ENCODE results near the gene KRTAP5-9. TPM values are rescaled to one million over a fixed set of nuclear protein-coding genes. Genes with fewer than 3 reads are reported as not detected.

The KRTAP5-9 gene
- total RNA-seq, 1 donor from 2014 or later: not detected

- TF ChIP-seq CTCF (IDR thresholded peaks at IDR 0.05; ENCODE audit: insufficient read depth, low read depth, low read length): no peak
- TF ChIP-seq EZH2 (IDR thresholded peaks at IDR 0.05; ENCODE audit: insufficient read depth, low read length): no peak
- Histone ChIP-seq H3K9me3 (ENCODE audit: insufficient read depth, low read depth, low read length) (no peaks in the 10 kb centered on the region), H3K27me3 (ENCODE audit: insufficient read depth, low read length) (no peaks in the 10 kb centered on the region), H3K79me2 (ENCODE audit: insufficient read depth, low read length) (no peaks in the 10 kb centered on the region), H3K27ac (ENCODE audit: low read depth, low read length) (no peak overlapping the region), H4K20me1 (ENCODE audit: insufficient read depth, low read length) (no peaks in the 10 kb centered on the region), H3K9ac (ENCODE audit: low read length) (no peak overlapping the region), H3K4me2 (ENCODE audit: low read length) (no peak overlapping the region), H3K36me3 (ENCODE audit: insufficient read depth, low read length) (no peaks in the 10 kb centered on the region), H2AFZ (ENCODE audit: low read depth, low read length) (no peak overlapping the region), H3K4me3 (ENCODE audit: insufficient read depth, low read depth, low read length) (no peak overlapping the region), H3K4me1 (ENCODE audit: insufficient read depth, low read length) (no peaks in the 10 kb centered on the region)
- no peak overlapping the region for H3K27ac Mint-ChIP-seq (ENCODE audit: unreplicated experiment)
- no peaks in the 10 kb centered on the region for H3K4me1 Mint-ChIP-seq (ENCODE audit: low read depth, unreplicated experiment)
- H3K27me3 Mint-ChIP-seq (ENCODE audit: low read depth, unreplicated experiment): peaks cover 42% of the 10 kb centered on the region
- DNase-seq (ENCODE audit: low read depth) (no peak), FAIRE-seq (no peak)
- H3K36me3 Mint-ChIP-seq (ENCODE audit: low read depth, unreplicated experiment): peaks cover 2% of the 10 kb centered on the region
- H3K9me3 Mint-ChIP-seq (ENCODE audit: unreplicated experiment): peaks cover 3% of the 10 kb centered on the region
- H3K4me3 Mint-ChIP-seq (ENCODE audit: unreplicated experiment): no peak overlapping the region
Observed at GRCh38 chr11:71551711-71552110, 3.5 kb downstream of the KRTAP5-9 start.

- no peak overlapping the region for H3K4me2 ChIP-seq (ENCODE audit: low read length)
- TF ChIP-seq CTCF (IDR thresholded peaks at IDR 0.05; ENCODE audit: insufficient read depth, low read depth, low read length) (no peak), EZH2 (IDR thresholded peaks at IDR 0.05; ENCODE audit: insufficient read depth, low read length) (no peak)
- Mint-ChIP-seq H3K36me3 (ENCODE audit: low read depth, unreplicated experiment) (no peaks in the 10 kb centered on the region), H3K9me3 (ENCODE audit: unreplicated experiment) (peaks cover 7% of the 10 kb centered on the region), H3K4me3 (ENCODE audit: unreplicated experiment) (no peak overlapping the region), H3K27me3 (ENCODE audit: low read depth, unreplicated experiment) (peaks cover 22% of the 10 kb centered on the region), H3K27ac (ENCODE audit: unreplicated experiment) (no peak overlapping the region), H3K4me1 (ENCODE audit: low read depth, unreplicated experiment) (no peaks in the 10 kb centered on the region)
- H3K9ac ChIP-seq (ENCODE audit: low read length): no peak overlapping the region
- no peak overlapping the region for H3K27ac ChIP-seq (ENCODE audit: low read depth, low read length)
- no peak for FAIRE-seq
- no peak overlapping the region for H2AFZ ChIP-seq (ENCODE audit: low read depth, low read length)
- H3K4me1 ChIP-seq (ENCODE audit: insufficient read depth, low read length): no peaks in the 10 kb centered on the region
- no peaks in the 10 kb centered on the region for H3K36me3 ChIP-seq (ENCODE audit: insufficient read depth, low read length)
- H3K27me3 ChIP-seq (ENCODE audit: insufficient read depth, low read length): peaks cover 3% of the 10 kb centered on the region
- H3K9me3 ChIP-seq (ENCODE audit: insufficient read depth, low read depth, low read length): no peaks in the 10 kb centered on the region
- no peaks in the 10 kb centered on the region for H3K79me2 ChIP-seq (ENCODE audit: insufficient read depth, low read length)
- H4K20me1 ChIP-seq (ENCODE audit: insufficient read depth, low read length): no peaks in the 10 kb centered on the region
- DNase-seq (ENCODE audit: low read depth): no peak
- no peak overlapping the region for H3K4me3 ChIP-seq (ENCODE audit: insufficient read depth, low read depth, low read length)
Observed at GRCh38 chr11:71554996-71555395, 6.8 kb downstream of the KRTAP5-9 start.

GRCh38 chr11:71555508-71555907 is 7.3 kb downstream of the KRTAP5-9 start:
- H3K9ac ChIP-seq (ENCODE audit: low read length): no peak overlapping the region
- no peak for FAIRE-seq
- Mint-ChIP-seq H3K27ac (ENCODE audit: unreplicated experiment) (no peak overlapping the region), H3K27me3 (ENCODE audit: low read depth, unreplicated experiment) (peaks cover 18% of the 10 kb centered on the region), H3K4me3 (ENCODE audit: unreplicated experiment) (no peak overlapping the region), H3K36me3 (ENCODE audit: low read depth, unreplicated experiment) (no peaks in the 10 kb centered on the region), H3K4me1 (ENCODE audit: low read depth, unreplicated experiment) (no peaks in the 10 kb centered on the region), H3K9me3 (ENCODE audit: unreplicated experiment) (peaks cover 5% of the 10 kb centered on the region)
- H3K36me3 ChIP-seq (ENCODE audit: insufficient read depth, low read length): no peaks in the 10 kb centered on the region
- H3K4me2 ChIP-seq (ENCODE audit: low read length): no peak overlapping the region
- H3K4me1 ChIP-seq (ENCODE audit: insufficient read depth, low read length): no peaks in the 10 kb centered on the region
- H3K27ac ChIP-seq (ENCODE audit: low read depth, low read length): no peak overlapping the region
- TF ChIP-seq CTCF (IDR thresholded peaks at IDR 0.05; ENCODE audit: insufficient read depth, low read depth, low read length): no peak
- TF ChIP-seq EZH2 (IDR thresholded peaks at IDR 0.05; ENCODE audit: insufficient read depth, low read length): no peak
- no peak overlapping the region for H2AFZ ChIP-seq (ENCODE audit: low read depth, low read length)
- no peak for DNase-seq (ENCODE audit: low read depth)
- H3K79me2 ChIP-seq (ENCODE audit: insufficient read depth, low read length): no peaks in the 10 kb centered on the region
- no peak overlapping the region for H3K4me3 ChIP-seq (ENCODE audit: insufficient read depth, low read depth, low read length)
- no peaks in the 10 kb centered on the region for H4K20me1 ChIP-seq (ENCODE audit: insufficient read depth, low read length)
- no peaks in the 10 kb centered on the region for H3K9me3 ChIP-seq (ENCODE audit: insufficient read depth, low read depth, low read length)
- H3K27me3 ChIP-seq (ENCODE audit: insufficient read depth, low read length): peaks cover 3% of the 10 kb centered on the region

Measured in astrocyte (in vitro differentiated cells and primary cell).